ENCODE results near the gene ITGAL.
"Not testable (repeated sequence)": the region's sequence is repeated elsewhere in the genome, so short reads cannot be mapped to it uniquely, and the experiment has no call there.

ITGAL gene

GRCh38 chr16:30457743-30458560, 14.6 kb upstream of the ITGAL start:
- DNase-seq: no peak

- DNase-seq: peak; percentile 91 to 93
Measured at GRCh38 chr16:30458561-30459394, 13.8 kb upstream of the ITGAL start.

GRCh38 chr16:30459456-30459855, 13.1 kb upstream of the ITGAL start:
- DNase-seq: no peak

- DNase-seq: not testable (repeated sequence)
Measured at GRCh38 chr16:30461426-30461825, 11.1 kb upstream of the ITGAL start.

GRCh38 chr16:30464078-30464477, 8.5 kb upstream of the ITGAL start:
- no peak for DNase-seq

GRCh38 chr16:30470170-30470512, 2.4 kb upstream of the ITGAL start:
- DNase-seq: no peak

- peak in 1 of 2 experiments; percentile 49 for DNase-seq
Measured at GRCh38 chr16:30470632-30470995, 1.9 kb upstream of the ITGAL start.

GRCh38 chr16:30473231-30474073, 910 bp downstream of the ITGAL start:
- DNase-seq: peak; percentile 83 to 86

- peak in 1 of 2 experiments; percentile 48 for DNase-seq
Measured at GRCh38 chr16:30474074-30474452, 1.5 kb downstream of the ITGAL start.

GRCh38 chr16:30474684-30475083, 2.1 kb downstream of the ITGAL start:
- no peak for DNase-seq

- DNase-seq: no peak
Measured at GRCh38 chr16:30476991-30477390, 4.4 kb downstream of the ITGAL start.

- DNase-seq: not testable (repeated sequence)
Measured at GRCh38 chr16:30477773-30478172, 5.2 kb downstream of the ITGAL start.

- no peak for DNase-seq
Measured at GRCh38 chr16:30478766-30479478, 6.4 kb downstream of the ITGAL start.

- no peak for DNase-seq
Measured at GRCh38 chr16:30481381-30481780, 8.8 kb downstream of the ITGAL start.

- DNase-seq: no peak
Measured at GRCh38 chr16:30482366-30482765, 9.8 kb downstream of the ITGAL start.

GRCh38 chr16:30484887-30485286, 12.3 kb downstream of the ITGAL start:
- DNase-seq: no peak

- DNase-seq: no peak
Measured at GRCh38 chr16:30485818-30486436, 13.4 kb downstream of the ITGAL start.

- no peak for DNase-seq
Measured at GRCh38 chr16:30488764-30489605, 16.4 kb downstream of the ITGAL start.

GRCh38 chr16:30490210-30490609, 17.7 kb downstream of the ITGAL start:
- no peak for DNase-seq

- no peak for DNase-seq
Measured at GRCh38 chr16:30491229-30491628, 18.7 kb downstream of the ITGAL start.

- no peak for DNase-seq
Measured at GRCh38 chr16:30491744-30492308, 19.3 kb downstream of the ITGAL start.
